ENCODE results near the gene SRI. TPM values are rescaled to one million over a fixed set of nuclear protein-coding genes. Genes with fewer than 3 reads are reported as not detected.

The SRI gene
- total and polyA plus RNA-seq, 2 experiments from 2014 or later, result 116 to 228 TPM

DNA sequence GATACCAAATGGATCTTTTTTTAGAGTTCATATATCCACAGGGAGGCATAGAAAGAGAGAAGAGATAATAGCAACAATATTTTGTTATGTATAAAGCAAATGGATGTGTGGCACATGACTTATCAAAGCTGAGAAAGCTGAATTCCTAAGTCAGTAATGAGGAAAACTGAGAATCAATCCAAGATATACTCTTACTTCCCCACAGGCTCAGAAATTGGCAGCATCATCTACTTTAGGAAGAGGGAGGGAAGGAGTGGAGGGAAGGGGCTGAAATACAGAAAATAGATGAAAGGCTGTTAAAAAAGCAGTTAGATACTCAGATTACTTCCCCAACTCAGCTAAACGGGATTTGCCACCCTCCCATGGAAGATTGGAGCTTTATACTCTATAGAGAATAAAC is 63.5 kb downstream of the SRI start:
- WGBS (ENCODE audit: low lambda C conversion rate, missing lambda C conversion rate), result 72% methylated on average over 1 of the region's 1 CpG
- no peaks in the 10 kb centered on the region for H4K20me1 ChIP-seq (ENCODE audit: insufficient read depth, poor library complexity, severe bottlenecking)
- H3K27ac ChIP-seq, result no peak overlapping the region
- H3K79me2 ChIP-seq, result no peaks in the 10 kb centered on the region
- H2AFZ ChIP-seq, result no peak overlapping the region
- H3K36me3 ChIP-seq (replicated peaks; ENCODE audit: insufficient read depth, low read depth), result no peaks in the 10 kb centered on the region
- no peaks in the 10 kb centered on the region for H3K9me2 ChIP-seq (replicated peaks; ENCODE audit: insufficient read depth)
- no peak overlapping the region for H3K4me2 ChIP-seq
- no peak for DNase-seq (ENCODE audit: low spot score)
- TF ChIP-seq EZH2phosphoT487 (IDR thresholded peaks at IDR 0.05; ENCODE audit: low read depth, severe bottlenecking, unreplicated experiment) (no peak), EZH2 (IDR thresholded peaks at IDR 0.05; ENCODE audit: borderline replicate concordance) (no peak)
- TF ChIP-seq, protein P1, sequence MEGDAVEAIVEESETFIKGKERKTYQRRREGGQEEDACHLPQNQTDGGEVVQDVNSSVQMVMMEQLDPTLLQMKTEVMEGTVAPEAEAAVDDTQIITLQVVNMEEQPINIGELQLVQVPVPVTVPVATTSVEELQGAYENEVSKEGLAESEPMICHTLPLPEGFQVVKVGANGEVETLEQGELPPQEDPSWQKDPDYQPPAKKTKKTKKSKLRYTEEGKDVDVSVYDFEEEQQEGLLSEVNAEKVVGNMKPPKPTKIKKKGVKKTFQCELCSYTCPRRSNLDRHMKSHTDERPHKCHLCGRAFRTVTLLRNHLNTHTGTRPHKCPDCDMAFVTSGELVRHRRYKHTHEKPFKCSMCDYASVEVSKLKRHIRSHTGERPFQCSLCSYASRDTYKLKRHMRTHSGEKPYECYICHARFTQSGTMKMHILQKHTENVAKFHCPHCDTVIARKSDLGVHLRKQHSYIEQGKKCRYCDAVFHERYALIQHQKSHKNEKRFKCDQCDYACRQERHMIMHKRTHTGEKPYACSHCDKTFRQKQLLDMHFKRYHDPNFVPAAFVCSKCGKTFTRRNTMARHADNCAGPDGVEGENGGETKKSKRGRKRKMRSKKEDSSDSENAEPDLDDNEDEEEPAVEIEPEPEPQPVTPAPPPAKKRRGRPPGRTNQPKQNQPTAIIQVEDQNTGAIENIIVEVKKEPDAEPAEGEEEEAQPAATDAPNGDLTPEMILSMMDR (IDR thresholded peaks at IDR 0.05; ENCODE audit: poor library complexity), result no peak
- no peak overlapping the region for H3K4me3 ChIP-seq
- no peaks in the 10 kb centered on the region for H3K9me3 ChIP-seq (ENCODE audit: low read depth)
- H3K4me1 ChIP-seq (ENCODE audit: insufficient read depth), result peaks cover 2% of the 10 kb centered on the region
- H3K27me3 ChIP-seq, result no peaks in the 10 kb centered on the region

DNA sequence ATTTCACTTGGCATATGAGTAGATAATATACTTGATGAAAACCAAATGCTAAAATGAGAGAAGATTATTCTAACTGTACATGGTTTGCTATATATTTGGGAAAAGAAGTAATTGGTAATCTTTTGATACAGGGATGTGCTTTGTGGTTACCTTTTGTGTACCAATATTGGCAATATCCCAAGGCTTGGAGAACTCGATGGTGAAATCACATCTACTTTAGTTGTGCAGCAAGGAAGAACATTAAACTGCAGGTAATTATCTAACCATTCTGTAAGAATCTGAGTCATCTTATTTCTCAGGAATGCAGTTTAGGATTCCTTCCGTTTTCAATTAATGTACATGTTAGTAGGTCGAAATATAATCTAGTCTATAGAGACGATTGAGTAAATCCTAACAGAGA is 64.1 kb downstream of the SRI start:
- Histone ChIP-seq H4K20me1 (ENCODE audit: insufficient read depth, poor library complexity, severe bottlenecking) (no peaks in the 10 kb centered on the region), H3K9me2 (replicated peaks; ENCODE audit: insufficient read depth) (no peaks in the 10 kb centered on the region), H2AFZ (no peak overlapping the region), H3K36me3 (replicated peaks; ENCODE audit: insufficient read depth, low read depth) (no peaks in the 10 kb centered on the region), H3K79me2 (no peaks in the 10 kb centered on the region), H3K27ac (no peak overlapping the region), H3K4me2 (no peak overlapping the region), H3K4me3 (no peak overlapping the region), H3K9me3 (ENCODE audit: low read depth) (no peaks in the 10 kb centered on the region), H3K4me1 (ENCODE audit: insufficient read depth) (peaks cover 7% of the 10 kb centered on the region), H3K27me3 (no peaks in the 10 kb centered on the region)
- TF ChIP-seq, protein P1 (IDR thresholded peaks at IDR 0.05; ENCODE audit: poor library complexity), result no peak
- TF ChIP-seq EZH2phosphoT487 (IDR thresholded peaks at IDR 0.05; ENCODE audit: low read depth, severe bottlenecking, unreplicated experiment), result no peak
- WGBS (ENCODE audit: low lambda C conversion rate, missing lambda C conversion rate), result 89% methylated on average over 4 of the region's 4 CpGs
- no peak for DNase-seq (ENCODE audit: low spot score)

Other genes with a start within 250 kb of the SRI start
- gene STEAP4, start 86.9 kb upstream of the SRI start, total RNA-seq, result 0.88 and 1.1 TPM in 2 replicates
- gene STEAP4, start 86.9 kb upstream of the SRI start, polyA plus RNA-seq, result not detected in 2 replicates